Sigmoid colon (tissue), 4 donors: ENCODE results near the gene TSC2.

ENCODE experiments used
- POLR2AphosphoS5 ChIP-seq, 4 donors: sonication (generic); formaldehyde crosslinking; IDR thresholded peaks; one replicate each; pipeline ENCODE4 v1.6.1; 2017; ENCODE audit warnings: antibody characterized with exemption in 4 of 4
- TF ChIP-seq, protein P1 (sequence below), 4 experiments: fragments of 450-650 bp in 3 of 4; fragments of 200-600 bp in 1 of 4; IDR thresholded peaks; one replicate each; pipeline ENCODE4 v1.5.1; 2016 to 2019; ENCODE audit warnings: antibody characterized with exemption in 4 of 4, mild to moderate bottlenecking in 3 of 4, moderate library complexity in 2 of 4

GRCh38 chr16:2035431-2036199, 12.2 kb upstream of the TSC2 start:
- no peak for TF ChIP-seq POLR2AphosphoS5 (IDR thresholded peaks at IDR 0.05)
- TF ChIP-seq, protein P1, sequence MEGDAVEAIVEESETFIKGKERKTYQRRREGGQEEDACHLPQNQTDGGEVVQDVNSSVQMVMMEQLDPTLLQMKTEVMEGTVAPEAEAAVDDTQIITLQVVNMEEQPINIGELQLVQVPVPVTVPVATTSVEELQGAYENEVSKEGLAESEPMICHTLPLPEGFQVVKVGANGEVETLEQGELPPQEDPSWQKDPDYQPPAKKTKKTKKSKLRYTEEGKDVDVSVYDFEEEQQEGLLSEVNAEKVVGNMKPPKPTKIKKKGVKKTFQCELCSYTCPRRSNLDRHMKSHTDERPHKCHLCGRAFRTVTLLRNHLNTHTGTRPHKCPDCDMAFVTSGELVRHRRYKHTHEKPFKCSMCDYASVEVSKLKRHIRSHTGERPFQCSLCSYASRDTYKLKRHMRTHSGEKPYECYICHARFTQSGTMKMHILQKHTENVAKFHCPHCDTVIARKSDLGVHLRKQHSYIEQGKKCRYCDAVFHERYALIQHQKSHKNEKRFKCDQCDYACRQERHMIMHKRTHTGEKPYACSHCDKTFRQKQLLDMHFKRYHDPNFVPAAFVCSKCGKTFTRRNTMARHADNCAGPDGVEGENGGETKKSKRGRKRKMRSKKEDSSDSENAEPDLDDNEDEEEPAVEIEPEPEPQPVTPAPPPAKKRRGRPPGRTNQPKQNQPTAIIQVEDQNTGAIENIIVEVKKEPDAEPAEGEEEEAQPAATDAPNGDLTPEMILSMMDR (IDR thresholded peaks at IDR 0.05): no peak
